ENCODE data around the gene TRABD. TPM values are rescaled to one million over a fixed set of nuclear protein-coding genes. Genes with fewer than 3 reads are reported as not detected.

TRABD gene
- total RNA-seq, 2 experiments from 2014 or later, result 110 to 114 TPM

- no peaks in the 10 kb centered on the region for H3K9me3 Mint-ChIP-seq
- H3K4me3 Mint-ChIP-seq, result no peak overlapping the region
- DNase-seq (no peak), ATAC-seq (no peak)
- H3K27ac Mint-ChIP-seq, result no peak overlapping the region
- no peaks in the 10 kb centered on the region for H3K36me3 Mint-ChIP-seq (ENCODE audit: low read depth)
- POLR2A ChIA-PET, result no interaction called here
- intact Hi-C loops (cut with micrococcal nuclease), result no loop called here
- H3K4me1 Mint-ChIP-seq (ENCODE audit: low read depth), result peaks cover 2% of the 10 kb centered on the region
- TF ChIP-seq CTCF (IDR thresholded peaks at IDR 0.05), result no peak
- H3K27me3 Mint-ChIP-seq, result peaks cover 2% of the 10 kb centered on the region
- CTCF ChIA-PET, result interaction anchor here (0.9 kb wide), 1 partner anchor 27 kb away, joined by 3 read pairs; no protein-coding TSS in a partner anchor
Measured at GRCh38 chr22:50153756-50154140, 32.0 kb upstream of the TRABD start.

GRCh38 chr22:50157709-50158375 lies 27.9 kb upstream of the TRABD start:
- POLR2A ChIA-PET, result no interaction called here
- no peak overlapping the region for H3K4me3 Mint-ChIP-seq
- TF ChIP-seq CTCF (IDR thresholded peaks at IDR 0.05), result no peak
- no peaks in the 10 kb centered on the region for H3K9me3 Mint-ChIP-seq
- CTCF ChIA-PET, result interaction anchor here (1.7 kb wide), 1 partner anchor 9 kb away, joined by 4 read pairs; no protein-coding TSS in a partner anchor
- no peak overlapping the region for H3K27ac Mint-ChIP-seq
- H3K36me3 Mint-ChIP-seq (ENCODE audit: low read depth), result no peaks in the 10 kb centered on the region
- intact Hi-C loops (cut with micrococcal nuclease), result no loop called here
- ATAC-seq (no peak), DNase-seq (no peak)
- no peaks in the 10 kb centered on the region for H3K4me1 Mint-ChIP-seq (ENCODE audit: low read depth)
- peaks cover 7% of the 10 kb centered on the region for H3K27me3 Mint-ChIP-seq

- no peak for TF ChIP-seq CTCF (IDR thresholded peaks at IDR 0.05)
- Mint-ChIP-seq H3K9me3 (no peaks in the 10 kb centered on the region), H3K27me3 (peaks cover 9% of the 10 kb centered on the region), H3K4me3 (no peak overlapping the region), H3K4me1 (ENCODE audit: low read depth) (no peaks in the 10 kb centered on the region), H3K36me3 (ENCODE audit: low read depth) (no peaks in the 10 kb centered on the region), H3K27ac (no peak overlapping the region)
- ChIA-PET CTCF (no interaction called here), POLR2A (no interaction called here)
- intact Hi-C loops (cut with micrococcal nuclease), result no loop called here
- no peak for ATAC-seq
- no peak for DNase-seq
Measured at GRCh38 chr22:50160947-50161346, 24.8 kb upstream of the TRABD start.

GRCh38 chr22:50161508-50162390 lies 24.0 kb upstream of the TRABD start:
- Mint-ChIP-seq H3K36me3 (ENCODE audit: low read depth) (no peaks in the 10 kb centered on the region), H3K4me3 (no peak overlapping the region), H3K27me3 (peaks cover 9% of the 10 kb centered on the region), H3K4me1 (ENCODE audit: low read depth) (no peaks in the 10 kb centered on the region), H3K9me3 (no peaks in the 10 kb centered on the region), H3K27ac (no peak overlapping the region)
- ChIA-PET POLR2A (interaction anchor here (0.6 kb wide), 1 partner anchor 9 kb away, joined by 3 read pairs; no protein-coding TSS in a partner anchor), CTCF (no interaction called here)
- TF ChIP-seq CTCF (IDR thresholded peaks at IDR 0.05), result no peak
- intact Hi-C loops (cut with micrococcal nuclease), result no loop called here
- ATAC-seq (no peak), DNase-seq (no peak)

Measured in activated CD8-positive, alpha-beta T cell treated with anti-CD3 and anti-CD28 coated beads for 36 hours (primary cell).